T-helper 2 cell treated with Interferon-gamma antibody and Interleukin-4, amounts not matched to agents 5 μg/mL and 100 μg/mL, for 36 hours (primary cell): ENCODE results near the gene ZFHX3.
"Not testable (repeated sequence)": the region's sequence is repeated elsewhere in the genome, so short reads cannot be mapped to it uniquely, and the experiment has no call there.

Source experiments
- DNase-seq: peaks from one replicate; pipeline ENCODE4 v3.0.0; 2021; ENCODE audit warnings: low spot score
- H3K27ac Mint-ChIP-seq: one replicate; pipeline ENCODE4 v1.8.0; 2021; ENCODE audit warnings: mild to moderate bottlenecking, mixed read lengths
- H3K27me3 Mint-ChIP-seq: one replicate; pipeline ENCODE4 v1.8.0; 2021; ENCODE audit warnings: low read depth, mixed read lengths
- H3K36me3 Mint-ChIP-seq: one replicate; pipeline ENCODE4 v1.8.0; 2021; ENCODE audit warnings: low read depth, mixed read lengths
- H3K4me1 Mint-ChIP-seq: one replicate; pipeline ENCODE4 v1.8.0; 2021; ENCODE audit warnings: low read depth, mixed read lengths
- H3K4me3 Mint-ChIP-seq: one replicate; pipeline ENCODE4 v1.8.0; 2022; ENCODE audit warnings: mild to moderate bottlenecking, moderate library complexity, mixed read lengths
- H3K9me3 Mint-ChIP-seq: one replicate; pipeline ENCODE4 v1.8.0; 2021; ENCODE audit warnings: mixed read lengths

Gene ZFHX3

GRCh38 chr16:73020409-73020884 lies 27.5 kb downstream of the ZFHX3 start:
- no peak for DNase-seq
- no peaks in the 10 kb centered on the region for H3K9me3 Mint-ChIP-seq
- H3K27ac Mint-ChIP-seq, result no peak overlapping the region
- no peaks in the 10 kb centered on the region for H3K27me3 Mint-ChIP-seq
- no peaks in the 10 kb centered on the region for H3K4me1 Mint-ChIP-seq
- H3K36me3 Mint-ChIP-seq, result no peaks in the 10 kb centered on the region
- no peak overlapping the region for H3K4me3 Mint-ChIP-seq

GRCh38 chr16:73019457-73020362 lies 28.2 kb downstream of the ZFHX3 start:
- Mint-ChIP-seq H3K27ac (no peak overlapping the region), H3K27me3 (no peaks in the 10 kb centered on the region), H3K4me1 (no peaks in the 10 kb centered on the region), H3K4me3 (no peak overlapping the region), H3K9me3 (no peaks in the 10 kb centered on the region), H3K36me3 (no peaks in the 10 kb centered on the region)
- DNase-seq, result no peak

- no peak for DNase-seq
- Mint-ChIP-seq H3K4me1 (no peaks in the 10 kb centered on the region), H3K27ac (no peak overlapping the region), H3K27me3 (no peaks in the 10 kb centered on the region), H3K36me3 (no peaks in the 10 kb centered on the region), H3K4me3 (no peak overlapping the region), H3K9me3 (no peaks in the 10 kb centered on the region)
Measured at GRCh38 chr16:73018821-73019456, 29.0 kb downstream of the ZFHX3 start.

GRCh38 chr16:73017321-73017720 lies 30.6 kb downstream of the ZFHX3 start:
- DNase-seq, result no peak
- H3K27me3 Mint-ChIP-seq, result no peaks in the 10 kb centered on the region
- no peaks in the 10 kb centered on the region for H3K4me1 Mint-ChIP-seq
- H3K36me3 Mint-ChIP-seq, result no peaks in the 10 kb centered on the region
- H3K27ac Mint-ChIP-seq, result no peak overlapping the region
- no peaks in the 10 kb centered on the region for H3K9me3 Mint-ChIP-seq
- H3K4me3 Mint-ChIP-seq, result no peak overlapping the region

DNA sequence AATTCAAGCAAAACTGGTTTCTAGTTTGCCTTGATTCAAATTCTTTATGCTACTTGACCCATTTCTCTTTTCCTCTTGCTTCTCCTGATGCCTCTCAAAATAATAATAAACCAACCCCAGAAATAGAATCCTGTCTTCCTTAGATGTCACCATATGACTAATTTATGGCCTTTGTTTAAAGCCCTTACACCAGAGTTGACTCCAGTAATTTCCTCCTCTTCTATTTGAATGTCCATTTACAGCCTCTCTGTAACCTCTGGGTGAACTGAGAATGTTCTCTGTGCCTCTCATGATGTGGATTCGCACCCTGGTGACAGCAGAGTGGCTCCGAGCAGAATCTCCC lies 31.5 kb downstream of the ZFHX3 start:
- H3K27me3 Mint-ChIP-seq, result no peaks in the 10 kb centered on the region
- no peaks in the 10 kb centered on the region for H3K36me3 Mint-ChIP-seq
- H3K27ac Mint-ChIP-seq, result no peak overlapping the region
- H3K4me1 Mint-ChIP-seq, result no peaks in the 10 kb centered on the region
- no peaks in the 10 kb centered on the region for H3K9me3 Mint-ChIP-seq
- DNase-seq, result no peak
- no peak overlapping the region for H3K4me3 Mint-ChIP-seq

GRCh38 chr16:73015612-73016487 lies 32.1 kb downstream of the ZFHX3 start:
- Mint-ChIP-seq H3K36me3 (no peaks in the 10 kb centered on the region), H3K4me1 (no peaks in the 10 kb centered on the region), H3K9me3 (no peaks in the 10 kb centered on the region), H3K4me3 (no peak overlapping the region), H3K27me3 (no peaks in the 10 kb centered on the region), H3K27ac (no peak overlapping the region)
- no peak for DNase-seq

DNA sequence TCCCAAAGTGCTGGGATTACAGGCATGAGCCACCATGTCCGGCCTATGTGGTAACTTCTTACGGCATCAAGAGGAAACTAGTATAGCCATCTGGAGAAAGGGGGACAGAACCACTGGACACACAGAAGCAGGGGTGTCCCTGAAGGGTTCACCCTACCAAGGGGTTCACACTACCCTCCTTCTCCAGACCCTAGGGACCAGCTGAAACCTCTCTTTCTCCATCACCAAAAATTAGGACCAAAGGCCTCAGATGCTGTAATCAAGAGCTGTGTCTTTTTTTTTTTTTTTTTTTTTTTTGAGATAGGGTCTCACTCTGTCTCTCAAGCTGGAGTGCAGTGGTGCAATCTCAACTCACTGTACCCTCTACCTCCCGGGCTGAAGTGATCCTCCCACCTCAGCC lies 33.2 kb downstream of the ZFHX3 start:
- Mint-ChIP-seq H3K27ac (no peak overlapping the region), H3K9me3 (no peaks in the 10 kb centered on the region), H3K27me3 (no peaks in the 10 kb centered on the region), H3K36me3 (no peaks in the 10 kb centered on the region), H3K4me3 (no peak overlapping the region), H3K4me1 (no peaks in the 10 kb centered on the region)
- DNase-seq, result no peak

- no peak overlapping the region for H3K4me3 Mint-ChIP-seq
- DNase-seq, result no peak
- H3K4me1 Mint-ChIP-seq, result no peaks in the 10 kb centered on the region
- no peaks in the 10 kb centered on the region for H3K9me3 Mint-ChIP-seq
- no peaks in the 10 kb centered on the region for H3K27me3 Mint-ChIP-seq
- H3K27ac Mint-ChIP-seq, result no peak overlapping the region
- H3K36me3 Mint-ChIP-seq, result no peaks in the 10 kb centered on the region
Measured at GRCh38 chr16:73013974-73014373, 34.0 kb downstream of the ZFHX3 start.

- Mint-ChIP-seq H3K4me3 (no peak overlapping the region), H3K4me1 (no peaks in the 10 kb centered on the region), H3K9me3 (no peaks in the 10 kb centered on the region), H3K36me3 (no peaks in the 10 kb centered on the region), H3K27me3 (no peaks in the 10 kb centered on the region), H3K27ac (no peak overlapping the region)
- no peak for DNase-seq
Measured at GRCh38 chr16:73012341-73012740, 35.6 kb downstream of the ZFHX3 start.

DNA sequence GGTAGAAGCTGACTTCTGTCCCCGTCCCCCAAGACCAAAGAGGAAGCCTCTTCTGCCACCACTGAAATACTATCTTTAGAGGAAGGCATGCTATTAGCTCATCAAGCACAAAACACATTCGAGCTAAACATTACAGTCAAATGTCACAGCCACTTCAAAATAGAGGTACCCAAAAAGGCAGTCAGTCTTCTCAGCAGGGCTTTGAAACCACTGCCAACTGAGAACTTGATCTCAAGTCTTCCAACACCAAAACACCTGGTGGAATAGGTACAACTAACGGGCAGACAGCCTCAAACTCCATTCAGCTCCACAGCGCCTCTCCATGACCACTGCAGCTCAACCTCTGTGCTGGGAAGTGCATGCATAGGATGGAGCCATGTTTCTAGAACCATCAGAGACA lies 36.0 kb downstream of the ZFHX3 start:
- DNase-seq, result no peak
- Mint-ChIP-seq H3K36me3 (no peaks in the 10 kb centered on the region), H3K27me3 (no peaks in the 10 kb centered on the region), H3K27ac (no peak overlapping the region), H3K9me3 (no peaks in the 10 kb centered on the region), H3K4me3 (no peak overlapping the region), H3K4me1 (no peaks in the 10 kb centered on the region)

GRCh38 chr16:73010150-73010676 lies 37.7 kb downstream of the ZFHX3 start:
- H3K4me3 Mint-ChIP-seq, result no peak overlapping the region
- H3K9me3 Mint-ChIP-seq, result no peaks in the 10 kb centered on the region
- no peaks in the 10 kb centered on the region for H3K27me3 Mint-ChIP-seq
- no peaks in the 10 kb centered on the region for H3K4me1 Mint-ChIP-seq
- no peak for DNase-seq
- no peaks in the 10 kb centered on the region for H3K36me3 Mint-ChIP-seq
- H3K27ac Mint-ChIP-seq, result no peak overlapping the region

DNA sequence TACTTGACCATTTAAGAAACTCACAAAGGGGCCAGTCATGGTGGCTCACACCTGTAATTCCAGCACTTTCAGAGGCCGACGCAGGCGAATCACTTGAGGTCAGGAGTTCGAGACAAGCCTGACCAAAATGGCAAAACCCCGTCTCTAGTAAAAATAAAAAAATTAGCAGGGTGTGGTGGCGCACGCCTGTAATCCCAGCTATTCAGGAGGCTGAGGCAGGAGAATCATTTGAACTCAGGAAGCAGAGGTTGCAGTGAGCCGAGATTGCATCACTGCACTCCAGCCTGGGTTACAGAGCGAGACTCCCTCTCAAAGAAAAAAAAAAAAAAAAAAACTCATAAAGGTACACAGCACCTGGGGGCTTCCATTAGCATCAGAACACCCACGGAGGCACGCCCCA lies 38.2 kb downstream of the ZFHX3 start:
- not testable (repeated sequence) for H3K27me3 Mint-ChIP-seq, H3K36me3 Mint-ChIP-seq, DNase-seq, H3K4me3 Mint-ChIP-seq, H3K4me1 Mint-ChIP-seq, H3K27ac Mint-ChIP-seq, H3K9me3 Mint-ChIP-seq

DNA sequence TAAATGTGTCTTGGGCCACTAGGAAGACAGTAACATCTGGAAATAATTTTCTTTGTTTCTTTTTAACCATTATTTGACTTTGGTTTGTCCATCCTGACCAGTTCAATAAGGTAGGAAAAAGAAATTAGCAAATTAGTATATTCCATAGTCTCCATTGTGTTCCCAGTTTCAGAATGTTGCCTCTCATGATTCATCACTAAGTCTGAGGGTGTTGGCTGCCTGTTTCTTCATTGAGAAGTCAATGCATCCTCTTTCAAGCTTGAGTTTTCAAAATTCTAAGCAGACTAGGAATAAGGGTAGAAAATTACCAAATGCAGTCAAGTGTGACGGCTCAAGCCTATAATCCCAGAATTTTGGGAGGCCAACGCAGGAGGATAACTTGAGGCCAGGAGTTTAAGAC lies 41.9 kb downstream of the ZFHX3 start:
- Mint-ChIP-seq H3K9me3 (peaks cover 2% of the 10 kb centered on the region), H3K4me3 (no peak overlapping the region), H3K27me3 (peaks cover 3% of the 10 kb centered on the region), H3K4me1 (no peaks in the 10 kb centered on the region), H3K36me3 (no peaks in the 10 kb centered on the region), H3K27ac (no peak overlapping the region)
- no peak for DNase-seq

DNA sequence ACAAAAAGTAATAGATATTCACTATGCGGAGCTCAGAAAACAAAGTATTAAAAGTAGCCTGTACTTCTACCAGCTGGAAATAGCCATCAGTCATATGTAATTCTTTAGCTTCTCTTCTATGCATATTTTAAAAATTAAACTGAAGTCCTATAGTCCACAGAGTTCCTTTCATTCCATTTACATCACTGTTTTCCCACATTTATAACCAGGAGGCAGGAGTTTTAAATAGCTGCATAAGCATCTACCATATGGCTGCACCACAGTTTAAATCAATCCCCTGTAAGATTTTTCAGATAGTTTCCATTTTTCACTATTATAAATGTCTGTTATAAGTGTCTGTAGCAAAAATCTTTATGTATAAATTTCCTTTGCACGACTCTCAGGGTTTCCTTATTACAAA lies 45.1 kb downstream of the ZFHX3 start:
- Mint-ChIP-seq H3K4me3 (no peak overlapping the region), H3K4me1 (no peaks in the 10 kb centered on the region), H3K27ac (no peak overlapping the region), H3K36me3 (no peaks in the 10 kb centered on the region), H3K27me3 (peaks cover 3% of the 10 kb centered on the region), H3K9me3 (peaks cover 9% of the 10 kb centered on the region)
- no peak for DNase-seq
